ENCODE measurements around the gene LANCL1. TPM values are rescaled to one million over a fixed set of nuclear protein-coding genes. Genes with fewer than 3 reads are reported as not detected.

LANCL1 gene
- total RNA-seq, 1 donor from 2014 or later, result 19.5 TPM

DNA sequence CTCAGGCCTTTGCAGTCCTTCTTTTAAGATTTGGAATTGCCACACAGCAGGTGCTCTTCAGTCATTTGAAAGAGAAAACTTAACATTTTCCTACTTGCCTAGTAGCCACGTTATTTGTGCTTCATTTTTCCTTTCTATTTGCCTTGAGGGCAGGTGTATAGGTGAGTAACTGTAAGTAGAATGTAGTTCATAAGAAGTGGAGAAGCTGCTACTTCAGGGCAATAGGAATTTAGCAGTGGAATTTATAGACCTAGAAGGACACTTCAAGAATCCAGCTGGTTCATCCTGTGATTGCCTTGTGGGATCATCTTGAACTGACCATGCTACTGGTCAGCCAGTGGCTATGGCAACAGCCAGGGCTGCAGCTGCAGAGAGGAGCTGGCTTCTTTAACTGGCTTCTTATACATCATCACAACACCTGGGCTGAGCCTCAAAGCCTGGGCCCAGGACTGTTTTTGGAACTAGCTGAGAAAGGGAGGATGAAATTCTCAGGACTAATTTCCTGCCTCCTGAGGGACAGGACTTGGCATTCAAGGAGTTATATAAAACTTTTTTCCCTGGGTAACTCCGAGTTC is 5.1 kb upstream of the LANCL1 start:
- Histone ChIP-seq H3K4me3 (ENCODE audit: low read depth, low read length) (no peak overlapping the region), H3K36me3 (ENCODE audit: control insufficient read depth, insufficient read depth, low read length) (no peaks in the 10 kb centered on the region), H3K27me3 (ENCODE audit: control insufficient read depth, insufficient read depth, low read length) (no peaks in the 10 kb centered on the region)
- TF ChIP-seq, protein P1, sequence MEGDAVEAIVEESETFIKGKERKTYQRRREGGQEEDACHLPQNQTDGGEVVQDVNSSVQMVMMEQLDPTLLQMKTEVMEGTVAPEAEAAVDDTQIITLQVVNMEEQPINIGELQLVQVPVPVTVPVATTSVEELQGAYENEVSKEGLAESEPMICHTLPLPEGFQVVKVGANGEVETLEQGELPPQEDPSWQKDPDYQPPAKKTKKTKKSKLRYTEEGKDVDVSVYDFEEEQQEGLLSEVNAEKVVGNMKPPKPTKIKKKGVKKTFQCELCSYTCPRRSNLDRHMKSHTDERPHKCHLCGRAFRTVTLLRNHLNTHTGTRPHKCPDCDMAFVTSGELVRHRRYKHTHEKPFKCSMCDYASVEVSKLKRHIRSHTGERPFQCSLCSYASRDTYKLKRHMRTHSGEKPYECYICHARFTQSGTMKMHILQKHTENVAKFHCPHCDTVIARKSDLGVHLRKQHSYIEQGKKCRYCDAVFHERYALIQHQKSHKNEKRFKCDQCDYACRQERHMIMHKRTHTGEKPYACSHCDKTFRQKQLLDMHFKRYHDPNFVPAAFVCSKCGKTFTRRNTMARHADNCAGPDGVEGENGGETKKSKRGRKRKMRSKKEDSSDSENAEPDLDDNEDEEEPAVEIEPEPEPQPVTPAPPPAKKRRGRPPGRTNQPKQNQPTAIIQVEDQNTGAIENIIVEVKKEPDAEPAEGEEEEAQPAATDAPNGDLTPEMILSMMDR (IDR thresholded peaks at IDR 0.05; ENCODE audit: insufficient read depth, low read length, severe bottlenecking), result no peak
- DNase-seq (ENCODE audit: low read depth), result peak; percentile 25
- FAIRE-seq, result no peak

DNA sequence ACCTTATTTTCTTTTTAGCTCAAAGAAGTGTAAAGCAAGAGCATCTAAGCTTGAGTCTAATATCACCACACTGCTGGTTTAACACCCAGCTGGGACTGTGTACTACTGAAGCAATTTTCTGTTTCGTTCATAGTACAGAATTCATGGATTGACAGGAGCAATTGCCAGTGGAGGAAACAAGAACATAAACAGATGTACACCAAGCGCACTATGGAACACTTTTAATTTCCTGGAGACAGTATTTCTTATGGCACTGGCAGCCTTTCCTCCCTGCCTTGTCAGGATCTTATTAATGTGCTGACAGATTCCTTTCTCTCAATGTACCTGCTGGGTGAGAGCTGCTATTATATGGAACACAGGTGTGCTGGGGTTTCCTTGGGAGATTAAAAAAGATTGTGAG is 4.2 kb upstream of the LANCL1 start:
- TF ChIP-seq, protein P1 (IDR thresholded peaks at IDR 0.05; ENCODE audit: insufficient read depth, low read length, severe bottlenecking), result no peak
- Histone ChIP-seq H3K36me3 (ENCODE audit: control insufficient read depth, insufficient read depth, low read length) (no peaks in the 10 kb centered on the region), H3K27me3 (ENCODE audit: control insufficient read depth, insufficient read depth, low read length) (no peaks in the 10 kb centered on the region), H3K4me3 (ENCODE audit: low read depth, low read length) (no peak overlapping the region)
- DNase-seq (ENCODE audit: low read depth), result no peak
- no peak for FAIRE-seq

DNA sequence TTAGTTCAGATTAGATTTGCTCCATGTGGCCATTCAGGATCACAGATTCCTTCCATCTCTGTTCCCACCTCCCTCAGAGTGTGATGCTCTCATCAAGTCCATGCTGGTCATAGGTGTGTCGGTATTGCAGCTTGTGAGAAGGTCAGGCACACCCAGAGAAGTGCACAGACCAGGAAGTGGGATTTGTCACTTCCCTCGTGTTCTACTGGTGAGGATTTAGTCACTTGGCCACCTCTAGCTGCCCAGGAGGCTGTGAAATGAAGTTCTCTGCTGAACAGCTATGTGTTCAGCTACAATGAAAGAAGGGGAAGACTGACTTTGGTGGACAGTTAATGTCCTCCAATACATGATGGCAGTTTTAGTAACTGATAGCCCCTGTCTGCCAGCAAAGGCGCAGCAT is 3.5 kb upstream of the LANCL1 start:
- no peak overlapping the region for H3K4me3 ChIP-seq (ENCODE audit: low read depth, low read length)
- DNase-seq (ENCODE audit: low read depth) (peak; percentile 15), FAIRE-seq (no peak)
- TF ChIP-seq, protein P1 (IDR thresholded peaks at IDR 0.05; ENCODE audit: insufficient read depth, low read length, severe bottlenecking), result no peak
- no peaks in the 10 kb centered on the region for H3K27me3 ChIP-seq (ENCODE audit: control insufficient read depth, insufficient read depth, low read length)
- H3K36me3 ChIP-seq (ENCODE audit: control insufficient read depth, insufficient read depth, low read length), result no peaks in the 10 kb centered on the region

DNA sequence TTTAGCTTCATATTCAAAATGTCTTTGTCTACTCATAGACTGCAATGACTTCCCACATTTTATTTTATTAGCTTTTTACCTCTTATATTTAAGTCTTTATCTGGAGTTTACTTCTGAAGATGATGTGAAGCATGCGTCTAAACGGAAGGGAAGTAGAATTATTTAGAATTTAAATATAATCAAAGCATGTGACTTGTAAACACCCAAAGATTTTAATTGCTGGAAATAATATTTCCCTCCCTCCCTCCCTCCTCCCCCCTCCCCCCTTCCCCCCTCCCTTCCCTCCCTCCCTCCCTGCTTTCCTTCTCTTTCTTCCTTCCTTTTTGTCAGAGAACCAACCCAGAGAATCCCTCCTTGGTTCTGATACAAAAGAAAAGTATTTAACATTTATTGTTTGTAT is 2.1 kb upstream of the LANCL1 start:
- TF ChIP-seq, protein P1 (IDR thresholded peaks at IDR 0.05; ENCODE audit: insufficient read depth, low read length, severe bottlenecking), result no peak
- FAIRE-seq, result no peak
- Histone ChIP-seq H3K36me3 (ENCODE audit: control insufficient read depth, insufficient read depth, low read length) (peaks cover 2% of the 10 kb centered on the region), H3K27me3 (ENCODE audit: control insufficient read depth, insufficient read depth, low read length) (no peaks in the 10 kb centered on the region), H3K4me3 (ENCODE audit: low read depth, low read length) (no peak overlapping the region)
- DNase-seq (ENCODE audit: low read depth), result no peak

DNA sequence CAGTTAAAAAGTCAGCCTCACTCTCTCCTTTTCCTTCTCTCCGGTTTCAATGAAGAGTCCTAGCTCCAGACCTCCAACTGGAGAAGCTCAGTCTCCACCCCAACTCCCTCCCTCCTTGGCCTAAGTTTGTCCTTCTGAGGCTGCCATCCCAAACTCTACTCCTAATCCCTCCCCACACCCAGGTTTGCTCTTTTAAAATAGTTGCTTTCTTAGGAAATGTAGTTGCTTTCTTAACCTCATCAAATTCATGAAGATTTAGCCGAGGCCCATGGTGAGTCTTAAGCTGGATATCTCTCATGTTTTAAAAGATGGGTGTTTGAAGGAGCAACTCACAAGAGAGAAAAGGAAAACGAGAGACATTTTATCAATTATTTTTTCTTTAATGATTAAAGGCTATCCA is 937 bp upstream of the LANCL1 start:
- Histone ChIP-seq H3K36me3 (ENCODE audit: control insufficient read depth, insufficient read depth, low read length) (peaks cover 2% of the 10 kb centered on the region), H3K27me3 (ENCODE audit: control insufficient read depth, insufficient read depth, low read length) (no peaks in the 10 kb centered on the region), H3K4me3 (ENCODE audit: low read depth, low read length) (peak overlapping the region; percentile 28)
- TF ChIP-seq, protein P1 (IDR thresholded peaks at IDR 0.05; ENCODE audit: insufficient read depth, low read length, severe bottlenecking), result no peak
- DNase-seq (ENCODE audit: low read depth) (peak; percentile 45), FAIRE-seq (no peak)

DNA sequence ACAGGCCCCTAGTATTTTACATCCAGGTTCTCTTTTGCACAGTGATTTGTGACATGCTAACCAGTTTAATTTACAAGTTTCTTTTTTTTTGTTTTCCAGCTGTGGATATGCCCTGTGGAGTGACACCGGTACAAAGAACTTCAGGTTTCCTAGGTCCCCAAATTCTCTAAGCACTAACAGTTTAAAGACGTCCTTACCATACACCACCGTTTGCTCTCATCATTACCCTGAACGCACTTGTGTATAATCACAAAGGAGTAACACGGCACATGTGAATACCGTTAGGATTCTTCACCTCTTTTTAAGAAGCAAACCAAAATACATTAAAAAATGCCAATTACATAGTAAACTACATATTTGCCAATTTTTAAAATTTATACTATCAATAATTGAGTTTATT is 853 bp downstream of the LANCL1 start:
- DNase-seq (ENCODE audit: low read depth) (no peak), FAIRE-seq (no peak)
- H3K36me3 ChIP-seq (ENCODE audit: control insufficient read depth, insufficient read depth, low read length), result peaks cover 4% of the 10 kb centered on the region
- no peaks in the 10 kb centered on the region for H3K27me3 ChIP-seq (ENCODE audit: control insufficient read depth, insufficient read depth, low read length)
- peak overlapping the region; percentile 85 for H3K4me3 ChIP-seq (ENCODE audit: low read depth, low read length)
- TF ChIP-seq, protein P1 (IDR thresholded peaks at IDR 0.05; ENCODE audit: insufficient read depth, low read length, severe bottlenecking), result no peak
